Testis (tissue), 2 donors: ENCODE measurements around the gene ALOX5AP.

ENCODE experiments used
- CTCF ChIP-seq, 3 experiments: fragments of 450-650 bp in 2 of 3; fragments of 200-600 bp in 1 of 3; sonication (generic) in 1 of 3; IDR thresholded peaks; one replicate each; pipeline ENCODE4 v1.5.1; 2016 to 2019; ENCODE audit warnings: antibody characterized with exemption in 3 of 3, mild to moderate bottlenecking in 2 of 3, moderate library complexity in 1 of 3
- POLR2A ChIP-seq: fragments of 450-650 bp; IDR thresholded peaks from one replicate; pipeline ENCODE4 v1.6.1; 2017; ENCODE audit warnings: antibody characterized with exemption, mild to moderate bottlenecking, moderate library complexity

GRCh38 chr13:30748717-30749116 is 13.4 kb downstream of the ALOX5AP start:
- TF ChIP-seq POLR2A (no peak), CTCF (IDR thresholded peaks at IDR 0.05) (no peak)
